IMR-90 (cell line): ENCODE results near the gene DNAH17.

ENCODE experiments used
- BHLHE40 ChIP-seq: fragments of 150-350 bp; IDR thresholded peaks from 2 replicates; pipeline ENCODE4 v1.6.1; 2016; ENCODE audit warnings: mild to moderate bottlenecking, low read depth, low read length
- MAFK ChIP-seq: IDR thresholded peaks from 2 replicates; pipeline ENCODE4 v1.6.1; 2012; ENCODE audit warnings: low read depth, low read length, improper control_type of control experiment
- MAZ ChIP-seq: IDR thresholded peaks from 2 replicates; pipeline ENCODE4 v1.6.1; 2012; ENCODE audit warnings: low read depth, mild to moderate bottlenecking, low read length, improper control_type of control experiment, moderate library complexity, borderline replicate concordance
- POLR2A ChIP-seq: IDR thresholded peaks from 2 replicates; pipeline ENCODE4 v1.6.1; 2012; ENCODE audit warnings: mild to moderate bottlenecking, low read depth, low read length
- RFX5 ChIP-seq: IDR thresholded peaks from 2 replicates; pipeline ENCODE4 v1.8.0; 2012; ENCODE audit warnings: low read depth, mild to moderate bottlenecking, low read length, moderate library complexity
- TF ChIP-seq, protein P1 (sequence below): conservative IDR thresholded peaks from 2 replicates; pipeline ENCODE4 v1.5.1; 2012; ENCODE audit warnings: mild to moderate bottlenecking, low read depth, low read length, improper control_type of control experiment
- TF ChIP-seq, protein P2 (sequence below): fragments of 150-350 bp; IDR thresholded peaks from 2 replicates; pipeline ENCODE4 v1.6.1; 2016; ENCODE audit warnings: low read depth, mild to moderate bottlenecking, low read length, moderate library complexity, borderline replicate concordance
- TF ChIP-seq, protein P3 (sequence below): fragments of 150-350 bp; IDR thresholded peaks from 2 replicates; pipeline ENCODE4 v1.6.1; 2017; ENCODE audit warnings: mild to moderate bottlenecking, antibody characterized with exemption, low read length, low read depth

DNA sequence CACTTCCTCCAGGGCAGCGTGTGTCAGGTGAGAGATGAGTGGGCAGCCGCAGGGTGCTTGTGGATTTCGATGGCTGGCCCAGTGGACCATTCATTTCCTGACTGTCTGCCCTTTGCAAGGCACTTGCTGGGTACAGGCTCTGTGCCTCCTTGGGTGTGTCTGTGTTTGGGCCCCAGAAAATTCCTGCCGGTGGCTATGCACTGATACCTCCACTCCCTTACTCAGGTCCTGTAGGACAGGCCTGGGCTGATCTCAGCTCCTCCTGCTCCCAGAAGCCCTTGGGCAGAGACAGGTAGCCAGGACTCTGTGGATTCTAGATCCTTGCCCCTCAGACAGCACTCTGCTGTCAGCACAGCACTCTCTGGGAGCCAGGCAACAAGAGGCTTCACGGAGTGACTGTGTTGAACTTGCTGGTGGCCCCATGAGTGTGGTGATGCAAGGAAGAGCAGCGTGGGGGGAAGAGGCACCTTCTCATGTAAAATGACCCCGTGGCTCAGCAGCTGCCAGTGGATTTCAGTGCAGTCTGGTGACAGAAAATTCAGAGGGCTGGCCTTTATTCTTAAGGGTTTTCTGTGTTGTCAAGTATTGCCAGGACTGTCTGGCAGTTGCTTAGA is 169.7 kb downstream of the DNAH17 start:
- TF ChIP-seq, protein P1, sequence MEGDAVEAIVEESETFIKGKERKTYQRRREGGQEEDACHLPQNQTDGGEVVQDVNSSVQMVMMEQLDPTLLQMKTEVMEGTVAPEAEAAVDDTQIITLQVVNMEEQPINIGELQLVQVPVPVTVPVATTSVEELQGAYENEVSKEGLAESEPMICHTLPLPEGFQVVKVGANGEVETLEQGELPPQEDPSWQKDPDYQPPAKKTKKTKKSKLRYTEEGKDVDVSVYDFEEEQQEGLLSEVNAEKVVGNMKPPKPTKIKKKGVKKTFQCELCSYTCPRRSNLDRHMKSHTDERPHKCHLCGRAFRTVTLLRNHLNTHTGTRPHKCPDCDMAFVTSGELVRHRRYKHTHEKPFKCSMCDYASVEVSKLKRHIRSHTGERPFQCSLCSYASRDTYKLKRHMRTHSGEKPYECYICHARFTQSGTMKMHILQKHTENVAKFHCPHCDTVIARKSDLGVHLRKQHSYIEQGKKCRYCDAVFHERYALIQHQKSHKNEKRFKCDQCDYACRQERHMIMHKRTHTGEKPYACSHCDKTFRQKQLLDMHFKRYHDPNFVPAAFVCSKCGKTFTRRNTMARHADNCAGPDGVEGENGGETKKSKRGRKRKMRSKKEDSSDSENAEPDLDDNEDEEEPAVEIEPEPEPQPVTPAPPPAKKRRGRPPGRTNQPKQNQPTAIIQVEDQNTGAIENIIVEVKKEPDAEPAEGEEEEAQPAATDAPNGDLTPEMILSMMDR: no peak
- TF ChIP-seq MAFK (no peak), MAZ (no peak), POLR2A (no peak), RFX5 (no peak), BHLHE40 (no peak)
- TF ChIP-seq, protein P2, sequence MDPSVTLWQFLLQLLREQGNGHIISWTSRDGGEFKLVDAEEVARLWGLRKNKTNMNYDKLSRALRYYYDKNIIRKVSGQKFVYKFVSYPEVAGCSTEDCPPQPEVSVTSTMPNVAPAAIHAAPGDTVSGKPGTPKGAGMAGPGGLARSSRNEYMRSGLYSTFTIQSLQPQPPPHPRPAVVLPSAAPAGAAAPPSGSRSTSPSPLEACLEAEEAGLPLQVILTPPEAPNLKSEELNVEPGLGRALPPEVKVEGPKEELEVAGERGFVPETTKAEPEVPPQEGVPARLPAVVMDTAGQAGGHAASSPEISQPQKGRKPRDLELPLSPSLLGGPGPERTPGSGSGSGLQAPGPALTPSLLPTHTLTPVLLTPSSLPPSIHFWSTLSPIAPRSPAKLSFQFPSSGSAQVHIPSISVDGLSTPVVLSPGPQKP: no peak
- TF ChIP-seq, protein P3, sequence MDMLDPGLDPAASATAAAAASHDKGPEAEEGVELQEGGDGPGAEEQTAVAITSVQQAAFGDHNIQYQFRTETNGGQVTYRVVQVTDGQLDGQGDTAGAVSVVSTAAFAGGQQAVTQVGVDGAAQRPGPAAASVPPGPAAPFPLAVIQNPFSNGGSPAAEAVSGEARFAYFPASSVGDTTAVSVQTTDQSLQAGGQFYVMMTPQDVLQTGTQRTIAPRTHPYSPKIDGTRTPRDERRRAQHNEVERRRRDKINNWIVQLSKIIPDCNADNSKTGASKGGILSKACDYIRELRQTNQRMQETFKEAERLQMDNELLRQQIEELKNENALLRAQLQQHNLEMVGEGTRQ: no peak
